ENCODE results near the gene SH3BP4. TPM values are rescaled to one million over a fixed set of nuclear protein-coding genes. Genes with fewer than 3 reads are reported as not detected.

The SH3BP4 gene
- total RNA-seq, 2 experiments from 2014 or later, result 0.06 TPM; not detected in 1

DNA sequence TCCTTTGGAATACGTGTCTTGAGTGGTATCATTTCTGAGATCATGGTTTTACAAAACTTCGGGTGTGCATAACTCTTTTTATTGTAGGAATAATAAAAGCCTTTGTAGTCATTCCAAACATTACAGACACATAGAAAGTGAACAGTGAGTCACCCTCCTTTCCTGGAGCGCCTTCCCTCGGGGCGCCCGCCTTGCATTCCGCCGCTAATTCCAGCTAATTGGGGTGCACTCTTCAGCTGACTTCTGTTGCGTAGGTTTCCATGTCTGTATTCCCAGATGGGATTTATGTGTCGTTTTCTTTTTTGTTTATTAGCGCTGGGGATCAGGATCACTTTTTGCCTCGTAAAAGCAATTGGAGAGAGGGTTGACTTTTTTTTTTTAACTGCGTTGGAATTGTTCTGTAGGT, 18.7 kb downstream of the SH3BP4 start:
- ChIA-PET POLR2A (no interaction called here), CTCF (ENCODE audit: unreplicated experiment) (no interaction called here)
- no peak overlapping the region for H2AFZ ChIP-seq (ENCODE audit: low read length)
- H3K4me1 ChIP-seq (ENCODE audit: insufficient read depth, low read length, poor library complexity, severe bottlenecking), result no peaks in the 10 kb centered on the region
- H3K4me3 ChIP-seq (ENCODE audit: low read depth, low read length, poor library complexity, severe bottlenecking), result no peak overlapping the region
- no peak overlapping the region for H3K4me2 ChIP-seq (ENCODE audit: low read length)
- BruUV-seq (replicated peaks), result no TSS peak
- no peaks in the 10 kb centered on the region for H3K9me2 ChIP-seq (ENCODE audit: insufficient read depth, low read length)
- H3K27ac ChIP-seq (ENCODE audit: low read depth, low read length, poor library complexity, severe bottlenecking), result no peak overlapping the region
- TF ChIP-seq EZH2phosphoT487 (IDR thresholded peaks at IDR 0.05; ENCODE audit: borderline replicate concordance, low read depth, low read length), result no peak
- TF ChIP-seq, protein P1, sequence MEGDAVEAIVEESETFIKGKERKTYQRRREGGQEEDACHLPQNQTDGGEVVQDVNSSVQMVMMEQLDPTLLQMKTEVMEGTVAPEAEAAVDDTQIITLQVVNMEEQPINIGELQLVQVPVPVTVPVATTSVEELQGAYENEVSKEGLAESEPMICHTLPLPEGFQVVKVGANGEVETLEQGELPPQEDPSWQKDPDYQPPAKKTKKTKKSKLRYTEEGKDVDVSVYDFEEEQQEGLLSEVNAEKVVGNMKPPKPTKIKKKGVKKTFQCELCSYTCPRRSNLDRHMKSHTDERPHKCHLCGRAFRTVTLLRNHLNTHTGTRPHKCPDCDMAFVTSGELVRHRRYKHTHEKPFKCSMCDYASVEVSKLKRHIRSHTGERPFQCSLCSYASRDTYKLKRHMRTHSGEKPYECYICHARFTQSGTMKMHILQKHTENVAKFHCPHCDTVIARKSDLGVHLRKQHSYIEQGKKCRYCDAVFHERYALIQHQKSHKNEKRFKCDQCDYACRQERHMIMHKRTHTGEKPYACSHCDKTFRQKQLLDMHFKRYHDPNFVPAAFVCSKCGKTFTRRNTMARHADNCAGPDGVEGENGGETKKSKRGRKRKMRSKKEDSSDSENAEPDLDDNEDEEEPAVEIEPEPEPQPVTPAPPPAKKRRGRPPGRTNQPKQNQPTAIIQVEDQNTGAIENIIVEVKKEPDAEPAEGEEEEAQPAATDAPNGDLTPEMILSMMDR (conservative IDR thresholded peaks at IDR 0.05; ENCODE audit: low read length), result no peak
- no peaks in the 10 kb centered on the region for H3K79me2 ChIP-seq (ENCODE audit: insufficient read depth, low read depth, low read length)
- H3K36me3 ChIP-seq (ENCODE audit: insufficient read depth, low read length), result no peaks in the 10 kb centered on the region
- no peaks in the 10 kb centered on the region for H4K20me1 ChIP-seq (ENCODE audit: insufficient read depth, low read length)
- no peaks in the 10 kb centered on the region for H3K9me3 ChIP-seq (ENCODE audit: low read length)
- DNase-seq (ENCODE audit: low spot score), result no peak
- intact Hi-C loops (cut with micrococcal nuclease; ENCODE audit: unreplicated experiment), result no loop called here

DNA sequence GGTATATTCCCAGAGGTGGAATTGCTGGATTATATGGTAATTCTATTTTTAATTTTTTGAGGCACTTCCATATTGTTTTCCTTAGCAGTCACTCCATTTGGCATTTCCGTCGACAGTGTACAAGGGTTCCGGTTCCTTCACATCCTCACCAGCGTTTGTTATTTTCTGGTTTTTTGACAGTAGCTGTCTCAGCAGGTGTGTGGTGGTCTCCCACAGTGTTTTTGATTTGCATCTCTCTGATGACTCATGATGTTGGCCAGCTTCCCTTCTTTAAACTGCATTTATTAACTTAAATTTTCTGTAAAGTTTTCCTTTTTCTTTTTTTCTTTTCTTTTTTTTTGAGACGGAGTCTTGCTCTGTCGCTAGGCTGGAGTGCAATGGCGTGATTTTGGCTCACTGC, 19.7 kb downstream of the SH3BP4 start:
- Histone ChIP-seq H3K4me3 (ENCODE audit: low read depth, low read length, poor library complexity, severe bottlenecking) (no peak overlapping the region), H4K20me1 (ENCODE audit: insufficient read depth, low read length) (no peaks in the 10 kb centered on the region), H3K27ac (ENCODE audit: low read depth, low read length, poor library complexity, severe bottlenecking) (no peak overlapping the region), H2AFZ (ENCODE audit: low read length) (no peak overlapping the region), H3K9me2 (ENCODE audit: insufficient read depth, low read length) (no peaks in the 10 kb centered on the region), H3K36me3 (ENCODE audit: insufficient read depth, low read length) (no peaks in the 10 kb centered on the region), H3K79me2 (ENCODE audit: insufficient read depth, low read depth, low read length) (no peaks in the 10 kb centered on the region), H3K4me1 (ENCODE audit: insufficient read depth, low read length, poor library complexity, severe bottlenecking) (no peaks in the 10 kb centered on the region), H3K4me2 (ENCODE audit: low read length) (no peak overlapping the region), H3K9me3 (ENCODE audit: low read length) (no peaks in the 10 kb centered on the region)
- TF ChIP-seq EZH2phosphoT487 (IDR thresholded peaks at IDR 0.05; ENCODE audit: borderline replicate concordance, low read depth, low read length), result no peak
- TF ChIP-seq, protein P1 (conservative IDR thresholded peaks at IDR 0.05; ENCODE audit: low read length), result no peak
- intact Hi-C loops (cut with micrococcal nuclease; ENCODE audit: unreplicated experiment), result no loop called here
- BruUV-seq (replicated peaks), result no TSS peak
- no peak for DNase-seq (ENCODE audit: low spot score)
- CTCF ChIA-PET (ENCODE audit: unreplicated experiment), result no interaction called here
- POLR2A ChIA-PET, result no interaction called here

DNA sequence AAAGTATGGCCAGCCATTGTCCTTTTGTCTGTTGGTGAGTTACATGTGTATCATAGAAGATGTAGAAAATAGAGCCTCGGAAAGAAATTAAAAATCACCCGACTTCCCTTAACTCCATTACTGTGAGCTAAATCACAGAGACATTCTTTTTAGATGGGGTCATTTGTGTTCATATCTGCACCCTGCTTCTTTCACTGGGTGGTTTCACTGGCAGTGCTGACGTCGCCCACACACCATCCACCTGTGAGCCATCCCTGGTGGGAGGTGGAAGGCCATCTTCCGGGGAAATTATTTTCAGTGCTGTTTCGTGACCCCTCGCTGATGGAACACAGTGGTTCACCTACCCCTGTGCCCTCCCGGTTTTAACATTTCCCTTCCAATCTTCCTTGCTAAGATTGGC, 21.2 kb downstream of the SH3BP4 start:
- intact Hi-C loops (cut with micrococcal nuclease; ENCODE audit: unreplicated experiment), result no loop called here
- no peaks in the 10 kb centered on the region for H3K9me3 ChIP-seq (ENCODE audit: low read length)
- BruUV-seq (replicated peaks), result no TSS peak
- ChIA-PET CTCF (ENCODE audit: unreplicated experiment) (no interaction called here), POLR2A (no interaction called here)
- H3K4me2 ChIP-seq (ENCODE audit: low read length), result no peak overlapping the region
- no peak for DNase-seq (ENCODE audit: low spot score)
- no peaks in the 10 kb centered on the region for H3K9me2 ChIP-seq (ENCODE audit: insufficient read depth, low read length)
- no peaks in the 10 kb centered on the region for H4K20me1 ChIP-seq (ENCODE audit: insufficient read depth, low read length)
- no peak overlapping the region for H2AFZ ChIP-seq (ENCODE audit: low read length)
- no peaks in the 10 kb centered on the region for H3K79me2 ChIP-seq (ENCODE audit: insufficient read depth, low read depth, low read length)
- H3K4me3 ChIP-seq (ENCODE audit: low read depth, low read length, poor library complexity, severe bottlenecking), result no peak overlapping the region
- H3K27ac ChIP-seq (ENCODE audit: low read depth, low read length, poor library complexity, severe bottlenecking), result no peak overlapping the region
- TF ChIP-seq, protein P1 (conservative IDR thresholded peaks at IDR 0.05; ENCODE audit: low read length), result no peak
- no peak for TF ChIP-seq EZH2phosphoT487 (IDR thresholded peaks at IDR 0.05; ENCODE audit: borderline replicate concordance, low read depth, low read length)
- H3K4me1 ChIP-seq (ENCODE audit: insufficient read depth, low read length, poor library complexity, severe bottlenecking), result no peaks in the 10 kb centered on the region
- H3K36me3 ChIP-seq (ENCODE audit: insufficient read depth, low read length), result no peaks in the 10 kb centered on the region
